GM19452 (cell line): ENCODE results near the gene TMC2.

Source experiments
- ATAC-seq: cut with Tn5 transposase; IDR thresholded peaks from one replicate; pipeline ENCODE4 v1.9.1; 2021; ENCODE audit not compliant: unreplicated experiment

Gene TMC2

DNA sequence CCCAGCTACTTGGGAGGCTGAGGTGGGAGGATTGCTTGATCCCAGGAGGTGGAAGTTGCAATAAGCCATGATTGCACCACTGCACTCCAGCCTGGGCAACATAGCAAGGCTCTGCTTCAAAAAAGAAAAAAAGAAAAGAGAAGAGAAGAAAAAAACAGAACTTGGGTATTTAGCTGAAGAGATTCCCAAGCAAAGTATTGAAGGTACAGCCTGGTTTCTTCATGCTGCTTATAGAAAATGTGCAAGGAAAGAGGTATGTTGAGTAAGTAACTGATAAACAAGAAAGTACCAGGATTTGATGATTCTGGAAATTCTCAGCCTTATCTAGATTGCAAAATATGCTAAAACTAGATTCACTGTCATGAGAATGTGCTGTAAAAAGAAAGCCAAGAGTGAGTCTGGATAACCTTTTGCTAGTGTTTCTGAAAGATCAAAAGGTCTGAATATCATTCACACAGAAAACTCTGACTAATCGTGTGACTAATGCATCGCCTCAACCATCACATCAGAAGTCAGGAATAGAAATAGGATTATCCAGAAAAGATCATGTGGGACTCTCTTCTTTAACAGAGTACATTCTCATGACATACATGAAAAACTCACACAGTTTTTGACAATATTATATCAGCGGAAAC lies 83.7 kb downstream of the TMC2 start:
- no peak for ATAC-seq

- no peak for ATAC-seq
Measured at GRCh38 chr20:2624190-2624589, 87.8 kb downstream of the TMC2 start.

DNA sequence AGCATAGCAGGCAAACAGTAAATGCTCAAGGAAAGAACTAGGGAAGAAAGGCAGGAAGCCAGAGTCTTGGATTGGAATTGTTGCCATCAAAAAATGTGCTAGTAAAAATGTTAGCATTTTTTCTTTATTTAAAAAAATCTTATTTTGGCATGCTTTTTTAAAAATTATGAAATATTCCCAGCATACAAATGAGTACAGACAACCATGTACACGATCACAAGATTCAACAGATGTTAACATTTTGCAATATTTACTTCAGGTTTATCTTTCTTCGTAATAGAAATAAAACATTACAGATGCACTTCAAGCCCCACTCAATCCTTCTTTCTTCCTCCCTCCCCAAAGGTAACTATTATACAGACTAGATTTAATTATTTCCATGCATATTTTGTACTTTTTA lies 88.7 kb downstream of the TMC2 start:
- ATAC-seq, result no peak

DNA sequence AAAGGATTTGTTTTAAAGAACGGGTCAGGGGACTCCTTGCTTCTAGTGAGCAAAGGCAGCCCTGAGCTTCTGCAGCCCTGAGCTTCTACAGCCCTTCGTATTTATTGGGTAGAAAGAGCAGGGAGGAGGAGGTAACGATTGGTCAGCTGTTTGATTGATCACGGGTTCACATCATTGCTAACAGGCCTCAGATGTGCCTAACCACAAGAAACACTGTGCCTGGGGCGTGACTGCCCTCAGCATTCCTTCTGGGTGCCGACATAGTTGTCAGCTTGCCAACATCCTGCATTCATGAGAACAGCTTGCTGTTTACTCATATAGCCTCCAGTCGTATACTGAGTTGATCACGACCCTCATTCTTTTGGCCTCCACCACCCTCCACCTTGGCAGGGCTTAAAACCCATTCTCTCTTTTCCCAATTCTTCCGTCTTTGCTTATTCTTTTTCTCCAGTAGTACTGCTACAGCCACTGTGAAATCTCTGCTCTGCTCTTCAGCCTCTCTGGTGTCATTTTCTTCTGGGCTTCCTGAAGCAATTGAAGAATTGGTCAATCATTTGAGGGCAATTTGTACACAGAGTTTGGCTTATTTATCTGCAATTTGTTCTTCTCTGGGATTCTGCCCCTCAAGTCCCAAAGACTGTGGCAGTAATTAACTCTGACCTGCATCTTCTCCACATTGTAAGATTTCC lies 90.6 kb downstream of the TMC2 start:
- no peak for ATAC-seq

DNA sequence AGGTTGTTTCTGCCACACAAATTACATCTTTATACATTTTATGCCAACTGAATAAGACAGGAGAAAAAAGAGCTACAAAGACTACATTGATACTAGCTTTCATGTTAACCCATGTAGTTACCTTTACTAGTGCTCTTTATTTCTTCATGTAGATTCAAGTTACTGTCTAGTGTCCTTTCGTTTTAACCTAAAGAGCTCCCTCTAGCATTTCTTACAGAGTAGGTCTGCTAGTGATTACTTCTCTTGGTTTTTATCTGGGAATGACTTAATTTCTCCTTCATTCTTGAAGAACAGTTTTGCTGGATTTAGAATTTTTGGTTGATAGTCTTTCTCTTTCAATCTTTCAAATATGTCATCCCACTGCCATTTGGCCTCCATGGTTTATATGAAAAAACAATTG lies 94.9 kb downstream of the TMC2 start:
- no peak for ATAC-seq

- ATAC-seq, result no peak
Measured at GRCh38 chr20:2633381-2633780, 97.0 kb downstream of the TMC2 start.

- ATAC-seq, result no peak
Measured at GRCh38 chr20:2637246-2637645, 100.9 kb downstream of the TMC2 start.

DNA sequence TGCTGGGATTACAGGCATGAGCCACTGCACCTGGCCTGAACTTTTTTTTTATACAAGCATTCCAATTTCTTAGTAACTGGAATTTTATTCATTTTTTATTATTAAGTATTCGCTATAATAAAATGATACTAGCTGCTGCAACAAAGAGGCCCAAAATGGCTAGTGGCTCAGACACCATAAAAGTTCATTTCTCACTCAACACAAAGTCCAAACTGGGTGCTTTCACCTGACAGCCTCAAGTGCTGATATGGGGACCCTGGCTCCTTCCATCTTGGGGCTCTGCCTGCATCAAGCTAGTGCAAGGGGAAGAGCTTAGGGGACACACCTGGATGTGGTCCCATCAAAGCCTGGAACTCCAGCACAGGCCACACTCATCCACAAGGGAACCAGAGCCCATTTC lies 103.9 kb downstream of the TMC2 start:
- no peak for ATAC-seq

- no peak for ATAC-seq
Measured at GRCh38 chr20:2640899-2641298, 104.5 kb downstream of the TMC2 start.

DNA sequence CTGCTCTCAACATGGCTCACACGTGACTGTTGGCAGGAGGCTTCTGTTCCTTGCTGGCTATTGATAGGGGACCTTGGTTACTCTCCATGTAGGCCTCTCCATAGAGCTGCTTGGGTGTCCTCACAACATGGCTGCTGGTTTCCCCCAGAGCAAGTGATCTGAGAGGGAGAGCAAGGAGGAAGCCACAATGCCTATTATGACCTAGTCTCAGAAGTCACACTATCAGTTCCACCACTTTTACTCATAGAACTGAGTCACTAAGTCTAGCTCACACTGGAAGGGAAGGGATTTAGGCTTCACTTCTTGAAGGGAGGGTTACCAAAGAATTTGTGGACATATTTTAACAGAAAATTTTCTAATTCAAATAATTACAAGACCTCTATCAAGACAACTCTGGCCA lies 107.3 kb downstream of the TMC2 start:
- ATAC-seq, result no peak

- peak; percentile 87 for ATAC-seq
Measured at GRCh38 chr20:2651772-2652723, 115.7 kb downstream of the TMC2 start, which contains the start of gene NOP56. Gene NOP56, plus strand, starts transcription at chr20:2652632. Its CDS starts 29 bp downstream, at chr20:2652661.

GRCh38 chr20:2652724-2653555 lies 116.6 kb downstream of the TMC2 start:
- ATAC-seq, result peak; percentile 37

- no peak for ATAC-seq
Measured at GRCh38 chr20:2653556-2654383, 117.4 kb downstream of the TMC2 start.

DNA sequence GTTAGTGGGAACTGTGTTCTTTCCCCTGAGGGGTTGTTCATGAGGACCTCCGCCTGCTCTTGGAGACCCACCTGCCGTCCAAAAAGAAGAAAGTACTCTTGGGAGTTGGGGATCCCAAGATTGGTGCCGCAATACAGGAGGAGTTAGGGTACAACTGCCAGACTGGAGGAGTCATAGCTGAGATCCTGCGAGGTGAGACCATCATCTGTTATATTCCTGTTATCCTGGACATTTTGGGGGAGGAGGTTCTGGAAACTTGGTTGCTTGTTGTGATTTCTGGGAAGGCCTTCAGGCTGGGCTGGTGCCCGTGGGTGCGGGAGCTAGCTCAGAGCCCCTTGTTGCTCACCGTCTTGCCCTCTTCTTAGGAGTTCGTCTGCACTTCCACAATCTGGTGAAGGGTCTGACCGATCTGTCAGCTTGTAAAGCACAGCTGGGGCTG lies 118.0 kb downstream of the TMC2 start:
- ATAC-seq, result no peak

DNA sequence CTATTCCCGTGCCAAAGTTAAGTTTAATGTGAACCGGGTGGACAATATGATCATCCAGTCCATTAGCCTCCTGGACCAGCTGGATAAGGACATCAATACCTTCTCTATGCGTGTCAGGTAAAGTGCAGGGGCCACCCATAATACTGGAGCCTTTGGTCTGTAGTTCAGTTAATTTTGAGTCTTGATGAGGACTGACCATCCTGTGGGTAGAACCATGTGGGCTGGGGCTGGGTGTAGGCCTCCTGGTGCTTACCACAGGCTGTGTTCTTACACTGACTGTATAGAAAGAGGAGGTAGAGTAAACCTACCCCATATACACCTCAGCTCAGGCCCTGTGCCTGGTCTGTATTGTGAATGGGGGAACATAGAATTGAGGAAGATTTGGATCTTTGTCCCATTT lies 118.5 kb downstream of the TMC2 start:
- no peak for ATAC-seq

DNA sequence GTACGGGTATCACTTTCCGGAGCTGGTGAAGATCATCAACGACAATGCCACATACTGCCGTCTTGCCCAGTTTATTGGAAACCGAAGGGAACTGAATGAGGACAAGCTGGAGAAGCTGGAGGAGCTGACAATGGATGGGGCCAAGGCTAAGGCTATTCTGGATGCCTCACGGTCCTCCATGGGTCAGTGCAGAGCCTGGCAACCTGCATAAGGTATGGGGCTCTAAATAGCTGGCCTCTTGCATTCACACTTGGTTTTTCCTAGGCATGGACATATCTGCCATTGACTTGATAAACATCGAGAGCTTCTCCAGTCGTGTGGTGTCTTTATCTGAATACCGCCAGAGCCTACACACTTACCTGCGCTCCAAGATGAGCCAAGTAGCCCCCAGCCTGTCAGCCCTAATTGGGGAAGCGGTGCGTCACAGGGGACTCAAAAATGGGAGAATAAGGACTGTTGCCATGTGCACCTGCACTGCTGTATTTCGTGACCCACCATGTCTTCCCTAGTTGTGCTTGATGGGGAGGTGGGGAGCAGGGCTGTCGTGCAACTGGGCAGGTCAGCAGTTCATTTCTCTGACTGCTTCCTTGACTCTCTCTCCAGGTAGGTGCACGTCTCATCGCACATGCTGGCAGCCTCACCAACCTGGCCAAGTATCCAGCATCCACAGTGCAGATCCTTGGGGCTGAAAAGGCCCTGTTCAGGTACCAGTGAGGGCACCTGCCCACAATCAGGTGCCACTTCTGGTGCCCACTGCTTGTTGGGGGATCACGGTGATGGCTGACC lies 119.2 kb downstream of the TMC2 start:
- ATAC-seq, result no peak

DNA sequence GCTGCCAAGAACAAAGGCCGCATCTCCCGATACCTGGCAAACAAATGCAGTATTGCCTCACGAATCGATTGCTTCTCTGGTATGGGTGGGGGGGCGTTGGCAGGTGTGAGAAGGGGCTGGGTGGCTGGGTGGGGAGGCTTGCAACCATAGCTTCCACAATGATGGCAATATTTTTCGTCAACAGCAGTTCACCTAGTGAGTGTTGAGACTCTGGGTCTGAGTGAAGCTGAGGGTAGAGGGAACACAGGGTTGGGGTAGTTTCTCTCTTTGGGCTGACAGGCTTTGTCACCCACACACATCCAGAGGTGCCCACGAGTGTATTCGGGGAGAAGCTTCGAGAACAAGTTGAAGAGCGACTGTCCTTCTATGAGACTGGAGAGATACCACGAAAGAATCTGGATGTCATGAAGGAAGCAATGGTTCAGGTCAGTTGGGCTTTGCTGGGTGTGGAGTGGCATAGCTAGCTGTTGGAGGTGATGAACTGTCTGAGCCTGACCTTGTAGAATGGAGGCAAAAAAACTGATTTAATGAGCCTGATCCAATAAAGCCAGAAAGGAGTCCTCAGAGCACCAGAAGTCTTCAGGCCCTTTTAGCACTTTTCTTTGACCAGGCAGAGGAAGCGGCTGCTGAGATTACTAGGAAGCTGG lies 120.2 kb downstream of the TMC2 start:
- no peak for ATAC-seq

DNA sequence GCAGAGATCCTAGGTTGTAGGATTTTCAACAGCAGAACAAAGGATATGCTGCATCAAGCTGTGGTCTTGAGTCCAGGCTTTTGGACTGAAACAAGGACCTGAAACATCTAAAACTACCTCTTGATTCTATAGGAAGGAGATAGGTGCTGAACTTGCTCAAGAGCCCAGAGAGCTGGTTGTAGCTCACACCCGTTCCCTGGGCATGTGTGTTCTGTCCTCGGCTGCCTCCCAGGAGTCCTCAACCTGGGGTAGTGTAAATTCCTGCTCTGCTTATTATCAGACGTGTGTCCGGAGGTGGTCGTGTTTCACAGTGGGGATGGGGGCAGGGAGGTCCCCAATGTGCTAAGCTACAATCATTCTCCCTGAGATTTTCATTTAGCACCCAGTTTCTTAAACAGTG lies 120.9 kb downstream of the TMC2 start:
- no peak for ATAC-seq

DNA sequence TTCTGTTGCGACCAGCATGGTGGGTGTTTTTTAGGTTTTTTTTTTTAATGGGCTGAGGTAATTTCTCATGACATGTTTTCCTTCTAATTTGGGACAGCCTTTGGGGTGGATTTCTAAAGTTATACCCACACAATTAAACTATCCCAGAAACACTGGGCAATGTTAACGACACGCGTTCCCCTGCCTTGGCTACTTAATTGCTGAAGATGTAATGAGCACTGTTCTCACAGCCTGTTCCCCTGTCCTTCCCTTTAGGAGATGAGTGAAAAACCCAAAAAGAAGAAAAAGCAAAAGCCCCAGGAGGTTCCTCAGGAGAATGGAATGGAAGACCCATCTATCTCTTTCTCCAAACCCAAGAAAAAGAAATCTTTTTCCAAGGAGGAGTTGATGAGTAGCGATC lies 121.3 kb downstream of the TMC2 start:
- no peak for ATAC-seq
